GM23338 (cell line): Measurements from ENCODE around the gene ZC3H13.

Experiments
- EZH2phosphoT487 ChIP-seq: fragments of 200-600 bp; sonication (generic); IDR thresholded peaks from one replicate; pipeline ENCODE4 v1.8.1; 2018; ENCODE audit warnings: antibody characterized with exemption; ENCODE audit not compliant: unreplicated experiment
- JUNB ChIP-seq: IDR thresholded peaks from one replicate; pipeline ENCODE4 v1.6.1; 2016; ENCODE audit warnings: antibody characterized with exemption; ENCODE audit not compliant: unreplicated experiment
- POLR2AphosphoS5 ChIP-seq: IDR thresholded peaks from 2 replicates; pipeline ENCODE4 v1.6.1; 2016; ENCODE audit warnings: antibody characterized with exemption, low read depth
- TF ChIP-seq, protein P1 (sequence below), 2 experiments: fragments of 200-600 bp in 1 of 2; sonication (generic) in 1 of 2; conservative IDR thresholded peaks; 2 replicates each; pipeline versions ENCODE4 v1.5.1 to v1.6.1; 2016 to 2017; ENCODE audit warnings: antibody characterized with exemption in 2 of 2, low read depth in 2 of 2, mild to moderate bottlenecking in 2 of 2, moderate library complexity in 1 of 2
- TF ChIP-seq, protein P2 (sequence below): IDR thresholded peaks from 2 replicates; pipeline ENCODE4 v1.6.1; 2016; ENCODE audit warnings: antibody characterized with exemption
- TF ChIP-seq, protein P3 (sequence below): fragments of 250-450 bp; sonication (Bioruptor Pico); IDR thresholded peaks from 2 replicates; pipeline ENCODE4 v1.5.0; 2020; ENCODE audit warnings: mild to moderate bottlenecking, moderate library complexity

DNA sequence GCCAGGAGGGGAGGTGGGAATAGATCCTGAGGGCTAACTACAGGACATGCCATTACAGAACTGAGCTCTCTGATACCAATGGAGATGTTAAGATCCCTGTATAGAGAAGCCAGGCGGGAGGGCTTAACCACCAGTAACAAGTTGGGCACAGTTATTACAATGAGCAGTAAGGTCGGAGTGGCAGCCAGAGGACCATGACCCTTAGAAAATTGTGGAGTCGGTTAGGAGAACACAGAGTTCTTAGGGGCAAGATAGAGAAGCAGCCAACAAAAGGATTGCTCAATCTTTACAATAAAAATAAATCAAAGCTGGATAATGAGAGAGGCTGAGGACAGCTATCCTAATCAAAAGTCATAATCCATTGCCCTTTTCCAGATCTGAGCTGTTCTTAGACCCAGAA is 41.9 kb upstream of the ZC3H13 start:
- TF ChIP-seq, protein P1, sequence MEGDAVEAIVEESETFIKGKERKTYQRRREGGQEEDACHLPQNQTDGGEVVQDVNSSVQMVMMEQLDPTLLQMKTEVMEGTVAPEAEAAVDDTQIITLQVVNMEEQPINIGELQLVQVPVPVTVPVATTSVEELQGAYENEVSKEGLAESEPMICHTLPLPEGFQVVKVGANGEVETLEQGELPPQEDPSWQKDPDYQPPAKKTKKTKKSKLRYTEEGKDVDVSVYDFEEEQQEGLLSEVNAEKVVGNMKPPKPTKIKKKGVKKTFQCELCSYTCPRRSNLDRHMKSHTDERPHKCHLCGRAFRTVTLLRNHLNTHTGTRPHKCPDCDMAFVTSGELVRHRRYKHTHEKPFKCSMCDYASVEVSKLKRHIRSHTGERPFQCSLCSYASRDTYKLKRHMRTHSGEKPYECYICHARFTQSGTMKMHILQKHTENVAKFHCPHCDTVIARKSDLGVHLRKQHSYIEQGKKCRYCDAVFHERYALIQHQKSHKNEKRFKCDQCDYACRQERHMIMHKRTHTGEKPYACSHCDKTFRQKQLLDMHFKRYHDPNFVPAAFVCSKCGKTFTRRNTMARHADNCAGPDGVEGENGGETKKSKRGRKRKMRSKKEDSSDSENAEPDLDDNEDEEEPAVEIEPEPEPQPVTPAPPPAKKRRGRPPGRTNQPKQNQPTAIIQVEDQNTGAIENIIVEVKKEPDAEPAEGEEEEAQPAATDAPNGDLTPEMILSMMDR (conservative IDR thresholded peaks at IDR 0.05; ENCODE audit: low read depth in 2 of 2), result no peak
- no peak for TF ChIP-seq JUNB
- no peak for TF ChIP-seq EZH2phosphoT487
- TF ChIP-seq, protein P2, sequence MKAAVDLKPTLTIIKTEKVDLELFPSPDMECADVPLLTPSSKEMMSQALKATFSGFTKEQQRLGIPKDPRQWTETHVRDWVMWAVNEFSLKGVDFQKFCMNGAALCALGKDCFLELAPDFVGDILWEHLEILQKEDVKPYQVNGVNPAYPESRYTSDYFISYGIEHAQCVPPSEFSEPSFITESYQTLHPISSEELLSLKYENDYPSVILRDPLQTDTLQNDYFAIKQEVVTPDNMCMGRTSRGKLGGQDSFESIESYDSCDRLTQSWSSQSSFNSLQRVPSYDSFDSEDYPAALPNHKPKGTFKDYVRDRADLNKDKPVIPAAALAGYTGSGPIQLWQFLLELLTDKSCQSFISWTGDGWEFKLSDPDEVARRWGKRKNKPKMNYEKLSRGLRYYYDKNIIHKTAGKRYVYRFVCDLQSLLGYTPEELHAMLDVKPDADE, result no peak
- no peak for TF ChIP-seq POLR2AphosphoS5
- TF ChIP-seq, protein P3, sequence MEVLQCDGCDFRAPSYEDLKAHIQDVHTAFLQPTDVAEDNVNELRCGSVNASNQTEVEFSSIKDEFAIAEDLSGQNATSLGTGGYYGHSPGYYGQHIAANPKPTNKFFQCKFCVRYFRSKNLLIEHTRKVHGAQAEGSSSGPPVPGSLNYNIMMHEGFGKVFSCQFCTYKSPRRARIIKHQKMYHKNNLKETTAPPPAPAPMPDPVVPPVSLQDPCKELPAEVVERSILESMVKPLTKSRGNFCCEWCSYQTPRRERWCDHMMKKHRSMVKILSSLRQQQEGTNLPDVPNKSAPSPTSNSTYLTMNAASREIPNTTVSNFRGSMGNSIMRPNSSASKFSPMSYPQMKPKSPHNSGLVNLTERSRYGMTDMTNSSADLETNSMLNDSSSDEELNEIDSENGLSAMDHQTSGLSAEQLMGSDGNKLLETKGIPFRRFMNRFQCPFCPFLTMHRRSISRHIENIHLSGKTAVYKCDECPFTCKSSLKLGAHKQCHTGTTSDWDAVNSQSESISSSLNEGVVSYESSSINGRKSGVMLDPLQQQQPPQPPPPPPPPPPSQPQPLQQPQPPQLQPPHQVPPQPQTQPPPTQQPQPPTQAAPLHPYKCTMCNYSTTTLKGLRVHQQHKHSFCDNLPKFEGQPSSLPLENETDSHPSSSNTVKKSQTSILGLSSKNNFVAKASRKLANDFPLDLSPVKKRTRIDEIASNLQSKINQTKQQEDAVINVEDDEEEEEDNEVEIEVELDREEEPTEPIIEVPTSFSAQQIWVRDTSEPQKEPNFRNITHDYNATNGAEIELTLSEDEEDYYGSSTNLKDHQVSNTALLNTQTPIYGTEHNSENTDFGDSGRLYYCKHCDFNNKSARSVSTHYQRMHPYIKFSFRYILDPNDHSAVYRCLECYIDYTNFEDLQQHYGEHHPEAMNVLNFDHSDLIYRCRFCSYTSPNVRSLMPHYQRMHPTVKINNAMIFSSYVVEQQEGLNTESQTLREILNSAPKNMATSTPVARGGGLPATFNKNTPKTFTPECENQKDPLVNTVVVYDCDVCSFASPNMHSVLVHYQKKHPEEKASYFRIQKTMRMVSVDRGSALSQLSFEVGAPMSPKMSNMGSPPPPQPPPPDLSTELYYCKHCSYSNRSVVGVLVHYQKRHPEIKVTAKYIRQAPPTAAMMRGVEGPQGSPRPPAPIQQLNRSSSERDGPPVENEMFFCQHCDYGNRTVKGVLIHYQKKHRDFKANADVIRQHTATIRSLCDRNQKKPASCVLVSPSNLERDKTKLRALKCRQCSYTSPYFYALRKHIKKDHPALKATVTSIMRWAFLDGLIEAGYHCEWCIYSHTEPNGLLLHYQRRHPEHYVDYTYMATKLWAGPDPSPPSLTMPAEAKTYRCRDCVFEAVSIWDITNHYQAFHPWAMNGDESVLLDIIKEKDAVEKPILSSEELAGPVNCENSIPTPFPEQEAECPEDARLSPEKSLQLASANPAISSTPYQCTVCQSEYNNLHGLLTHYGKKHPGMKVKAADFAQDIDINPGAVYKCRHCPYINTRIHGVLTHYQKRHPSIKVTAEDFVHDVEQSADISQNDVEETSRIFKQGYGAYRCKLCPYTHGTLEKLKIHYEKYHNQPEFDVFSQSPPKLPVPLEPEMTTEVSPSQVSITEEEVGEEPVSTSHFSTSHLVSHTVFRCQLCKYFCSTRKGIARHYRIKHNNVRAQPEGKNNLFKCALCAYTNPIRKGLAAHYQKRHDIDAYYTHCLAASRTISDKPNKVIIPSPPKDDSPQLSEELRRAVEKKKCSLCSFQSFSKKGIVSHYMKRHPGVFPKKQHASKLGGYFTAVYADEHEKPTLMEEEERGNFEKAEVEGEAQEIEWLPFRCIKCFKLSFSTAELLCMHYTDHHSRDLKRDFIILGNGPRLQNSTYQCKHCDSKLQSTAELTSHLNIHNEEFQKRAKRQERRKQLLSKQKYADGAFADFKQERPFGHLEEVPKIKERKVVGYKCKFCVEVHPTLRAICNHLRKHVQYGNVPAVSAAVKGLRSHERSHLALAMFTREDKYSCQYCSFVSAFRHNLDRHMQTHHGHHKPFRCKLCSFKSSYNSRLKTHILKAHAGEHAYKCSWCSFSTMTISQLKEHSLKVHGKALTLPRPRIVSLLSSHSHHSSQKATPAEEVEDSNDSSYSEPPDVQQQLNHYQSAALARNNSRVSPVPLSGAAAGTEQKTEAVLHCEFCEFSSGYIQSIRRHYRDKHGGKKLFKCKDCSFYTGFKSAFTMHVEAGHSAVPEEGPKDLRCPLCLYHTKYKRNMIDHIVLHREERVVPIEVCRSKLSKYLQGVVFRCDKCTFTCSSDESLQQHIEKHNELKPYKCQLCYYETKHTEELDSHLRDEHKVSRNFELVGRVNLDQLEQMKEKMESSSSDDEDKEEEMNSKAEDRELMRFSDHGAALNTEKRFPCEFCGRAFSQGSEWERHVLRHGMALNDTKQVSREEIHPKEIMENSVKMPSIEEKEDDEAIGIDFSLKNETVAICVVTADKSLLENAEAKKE, result no peak
